ENCODE measurements around the gene SMYD3. TPM values are rescaled to one million over a fixed set of nuclear protein-coding genes. Genes with fewer than 3 reads are reported as not detected.

Gene SMYD3
- total and polyA plus RNA-seq, 2 experiments from 2014 or later: 30.8 to 68.5 TPM

GRCh38 chr1:246048693-246049092, 458.4 kb downstream of the SMYD3 start:
- no peak for DNase-seq (ENCODE audit: low spot score)
- WGBS (ENCODE audit: low lambda C conversion rate, missing lambda C conversion rate): 88% methylated on average over 5 of the region's 5 CpGs
- Histone ChIP-seq H3K9me2 (replicated peaks; ENCODE audit: insufficient read depth) (no peaks in the 10 kb centered on the region), H3K9me3 (ENCODE audit: low read depth) (no peaks in the 10 kb centered on the region), H3K4me3 (no peak overlapping the region), H3K4me1 (ENCODE audit: insufficient read depth) (no peaks in the 10 kb centered on the region), H3K27ac (no peak overlapping the region), H3K79me2 (no peaks in the 10 kb centered on the region), H2AFZ (no peak overlapping the region), H3K4me2 (no peak overlapping the region), H3K27me3 (no peaks in the 10 kb centered on the region), H4K20me1 (ENCODE audit: insufficient read depth, poor library complexity, severe bottlenecking) (no peaks in the 10 kb centered on the region), H3K36me3 (replicated peaks; ENCODE audit: insufficient read depth, low read depth) (no peaks in the 10 kb centered on the region)
- TF ChIP-seq EZH2 (IDR thresholded peaks at IDR 0.05; ENCODE audit: borderline replicate concordance): no peak
- no peak for TF ChIP-seq EZH2phosphoT487 (IDR thresholded peaks at IDR 0.05; ENCODE audit: low read depth, severe bottlenecking, unreplicated experiment)
- TF ChIP-seq CTCF (IDR thresholded peaks at IDR 0.05; ENCODE audit: poor library complexity): no peak

- H2AFZ ChIP-seq: no peak overlapping the region
- WGBS (ENCODE audit: low lambda C conversion rate, missing lambda C conversion rate): 78% methylated on average over 5 of the region's 5 CpGs
- DNase-seq (ENCODE audit: low spot score): no peak
- no peaks in the 10 kb centered on the region for H3K4me1 ChIP-seq (ENCODE audit: insufficient read depth)
- H3K36me3 ChIP-seq (replicated peaks; ENCODE audit: insufficient read depth, low read depth): no peaks in the 10 kb centered on the region
- no peak overlapping the region for H3K4me2 ChIP-seq
- no peak overlapping the region for H3K27ac ChIP-seq
- H3K27me3 ChIP-seq: no peaks in the 10 kb centered on the region
- H3K9me3 ChIP-seq (ENCODE audit: low read depth): no peaks in the 10 kb centered on the region
- no peaks in the 10 kb centered on the region for H3K9me2 ChIP-seq (replicated peaks; ENCODE audit: insufficient read depth)
- H3K79me2 ChIP-seq: no peaks in the 10 kb centered on the region
- TF ChIP-seq EZH2phosphoT487 (IDR thresholded peaks at IDR 0.05; ENCODE audit: low read depth, severe bottlenecking, unreplicated experiment) (no peak), CTCF (IDR thresholded peaks at IDR 0.05; ENCODE audit: poor library complexity) (no peak), EZH2 (IDR thresholded peaks at IDR 0.05; ENCODE audit: borderline replicate concordance) (no peak)
- H4K20me1 ChIP-seq (ENCODE audit: insufficient read depth, poor library complexity, severe bottlenecking): no peaks in the 10 kb centered on the region
- no peak overlapping the region for H3K4me3 ChIP-seq
Observed at GRCh38 chr1:246043556-246043955, 463.5 kb downstream of the SMYD3 start.

- no peaks in the 10 kb centered on the region for H3K4me1 ChIP-seq (ENCODE audit: insufficient read depth)
- 95% methylated on average over 5 of the region's 5 CpGs for WGBS (ENCODE audit: low lambda C conversion rate, missing lambda C conversion rate)
- H3K79me2 ChIP-seq: no peaks in the 10 kb centered on the region
- no peak for DNase-seq (ENCODE audit: low spot score)
- H2AFZ ChIP-seq: no peak overlapping the region
- H3K27me3 ChIP-seq: no peaks in the 10 kb centered on the region
- no peak overlapping the region for H3K27ac ChIP-seq
- no peaks in the 10 kb centered on the region for H4K20me1 ChIP-seq (ENCODE audit: insufficient read depth, poor library complexity, severe bottlenecking)
- no peaks in the 10 kb centered on the region for H3K9me2 ChIP-seq (replicated peaks; ENCODE audit: insufficient read depth)
- H3K4me2 ChIP-seq: no peak overlapping the region
- H3K4me3 ChIP-seq: no peak overlapping the region
- H3K9me3 ChIP-seq (ENCODE audit: low read depth): no peaks in the 10 kb centered on the region
- no peaks in the 10 kb centered on the region for H3K36me3 ChIP-seq (replicated peaks; ENCODE audit: insufficient read depth, low read depth)
- TF ChIP-seq CTCF (IDR thresholded peaks at IDR 0.05; ENCODE audit: poor library complexity) (no peak), EZH2 (IDR thresholded peaks at IDR 0.05; ENCODE audit: borderline replicate concordance) (no peak), EZH2phosphoT487 (IDR thresholded peaks at IDR 0.05; ENCODE audit: low read depth, severe bottlenecking, unreplicated experiment) (no peak)
Observed at GRCh38 chr1:246041360-246041759, 465.7 kb downstream of the SMYD3 start.

Measured in hepatocyte (in vitro differentiated cells).